ENCODE measurements around the gene FBF1. TPM values are rescaled to one million over a fixed set of nuclear protein-coding genes. Genes with fewer than 3 reads are reported as not detected.
A peak's percentile ranks its signal among the peaks of the same experiment; 100 is the strongest.

FBF1 gene
- polyA plus RNA-seq, 5 donors = 6.6 to 9.6 (median 7.9) TPM

GRCh38 chr17:75959051-75959838, 18.4 kb upstream of the FBF1 start:
- DNase-seq = no peak

GRCh38 chr17:75950855-75951554, 10.2 kb upstream of the FBF1 start:
- peak; percentile 30 to 32 for DNase-seq

- DNase-seq = no peak
Observed at GRCh38 chr17:75950421-75950820, 9.6 kb upstream of the FBF1 start.

DNA sequence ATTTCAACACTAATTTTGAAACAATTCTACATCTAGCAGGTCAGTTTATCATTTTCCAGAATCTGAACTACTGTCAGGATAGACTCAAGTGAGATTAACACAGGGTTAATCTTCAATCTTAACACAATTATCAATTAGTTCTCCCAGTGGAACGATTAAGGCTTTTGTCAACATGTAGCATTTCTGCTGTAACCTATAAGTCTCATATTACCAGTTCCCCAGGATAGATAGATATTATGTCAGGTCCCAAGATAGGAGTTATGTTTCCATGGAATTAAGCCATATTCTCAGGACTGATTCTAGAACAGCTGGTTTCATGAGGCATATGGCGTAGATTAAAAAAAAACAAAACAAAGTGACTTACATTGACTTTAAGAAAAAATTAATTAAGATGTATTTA, 4.4 kb upstream of the FBF1 start:
- DNase-seq = no peak

DNA sequence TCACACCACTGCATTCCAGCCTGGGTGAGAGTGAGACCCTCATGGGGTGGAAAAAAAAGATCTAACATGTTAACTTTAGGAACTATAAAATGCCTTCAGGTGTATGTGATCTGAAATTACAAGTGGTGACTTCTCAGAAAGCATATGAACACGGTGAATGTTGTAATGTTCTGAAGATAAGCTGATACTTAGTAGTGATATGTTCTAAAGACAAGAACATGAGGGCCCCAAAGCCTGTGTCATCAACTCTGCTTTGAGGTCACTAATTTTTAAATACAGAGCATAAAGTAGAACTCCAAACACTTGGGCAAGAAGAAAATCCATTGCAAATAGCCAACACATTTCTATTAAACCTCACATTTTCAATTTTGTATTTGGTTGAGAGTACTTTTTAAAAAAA, 2.6 kb upstream of the FBF1 start:
- DNase-seq = no peak

DNA sequence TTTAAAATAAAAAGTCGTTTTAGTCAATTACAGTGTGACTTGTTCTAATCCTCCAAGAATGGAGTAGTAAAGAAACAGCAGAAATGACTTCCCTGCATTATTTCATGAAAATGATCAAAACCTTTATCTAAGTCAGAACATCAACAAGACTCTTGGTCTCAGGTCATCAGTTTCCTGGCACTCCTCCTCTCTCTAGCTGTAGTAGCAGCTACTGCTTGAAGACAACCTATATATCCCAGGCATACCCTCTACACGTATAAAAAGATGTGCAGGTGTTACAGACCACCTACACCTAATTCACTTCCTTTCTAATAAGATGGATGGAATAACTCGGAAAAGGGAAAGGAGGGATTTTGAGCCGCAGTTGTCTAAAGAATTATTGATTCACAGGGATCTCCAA, 1.6 kb upstream of the FBF1 start:
- DNase-seq = no peak

GRCh38 chr17:75941442-75941819, 589 bp upstream of the FBF1 start:
- no peak for DNase-seq

- no peak for DNase-seq
Observed at GRCh38 chr17:75937652-75938051, 3.2 kb downstream of the FBF1 start.

- DNase-seq = peak in 1 of 2 donors; percentile 67
Observed at GRCh38 chr17:75933808-75934207, 7.0 kb downstream of the FBF1 start.

DNA sequence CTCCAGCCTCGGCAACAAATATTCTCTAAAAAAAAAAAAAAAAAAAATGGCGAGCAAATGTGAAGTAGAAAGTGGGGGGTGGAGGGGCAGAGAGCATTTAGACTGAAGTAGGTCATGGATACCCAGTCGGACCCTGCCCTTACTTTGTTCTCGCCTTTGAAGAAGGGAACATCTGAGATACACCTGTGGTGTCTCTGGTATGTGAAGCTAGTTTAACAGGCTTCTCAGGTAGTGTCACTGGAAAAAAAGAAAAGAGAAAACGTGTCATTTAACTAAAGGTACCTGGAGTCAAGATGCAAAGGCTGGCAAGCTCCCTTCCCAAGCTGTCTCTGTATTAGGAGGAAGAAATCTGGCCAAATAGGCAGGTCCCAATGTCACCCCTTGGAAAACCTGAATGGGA, 8.0 kb downstream of the FBF1 start:
- no peak for DNase-seq

DNA sequence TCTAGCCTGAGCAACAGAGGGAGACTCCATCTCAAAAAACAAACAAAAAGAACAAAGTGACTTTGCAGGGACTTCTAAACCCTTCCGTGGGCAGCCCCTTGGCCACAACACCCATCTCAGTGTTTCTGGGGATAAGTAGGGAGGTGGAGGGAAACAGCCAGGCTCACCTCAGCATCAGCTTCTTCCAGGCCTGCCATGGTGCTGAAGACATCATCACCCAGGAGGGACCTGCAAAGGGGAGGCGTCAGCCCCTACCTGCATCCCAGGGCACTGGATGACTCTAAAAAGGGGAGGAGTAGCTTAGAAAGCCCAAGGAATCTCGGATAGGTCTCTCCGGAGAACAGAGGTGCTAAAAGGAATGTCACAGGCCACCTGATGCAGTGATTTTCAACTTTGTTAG, 9.8 kb downstream of the FBF1 start:
- no peak for DNase-seq

DNA sequence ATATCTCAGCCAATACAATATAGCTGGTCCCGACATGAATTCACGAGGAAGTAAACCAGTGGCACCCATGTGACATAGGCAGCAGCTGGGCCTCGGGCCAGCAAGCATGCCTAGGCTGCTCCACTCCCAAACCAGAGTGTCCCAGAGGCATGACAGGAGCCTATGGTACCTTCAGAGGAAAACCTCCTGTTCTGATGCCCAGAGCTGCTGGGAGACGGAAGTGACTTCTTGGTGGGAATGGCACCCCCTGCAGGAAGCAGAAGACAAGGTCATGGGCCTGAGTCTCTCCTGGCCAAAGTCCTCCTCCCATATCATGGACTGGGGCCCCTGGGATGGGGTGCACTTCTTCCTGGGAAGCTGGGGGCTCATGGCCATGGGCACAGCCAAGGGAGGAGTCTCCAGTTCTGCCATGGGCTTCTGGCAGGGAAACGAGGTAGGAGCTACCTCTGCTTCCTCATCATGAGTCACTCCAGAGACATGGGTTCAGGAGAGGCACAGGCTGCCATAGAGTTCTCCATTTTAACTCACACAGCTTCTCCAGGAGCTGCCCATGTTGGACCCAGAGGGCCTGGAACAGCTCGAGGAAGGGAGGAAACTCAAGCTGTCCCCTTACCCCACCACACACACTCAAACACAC, 13.4 kb downstream of the FBF1 start:
- no peak for DNase-seq

DNA sequence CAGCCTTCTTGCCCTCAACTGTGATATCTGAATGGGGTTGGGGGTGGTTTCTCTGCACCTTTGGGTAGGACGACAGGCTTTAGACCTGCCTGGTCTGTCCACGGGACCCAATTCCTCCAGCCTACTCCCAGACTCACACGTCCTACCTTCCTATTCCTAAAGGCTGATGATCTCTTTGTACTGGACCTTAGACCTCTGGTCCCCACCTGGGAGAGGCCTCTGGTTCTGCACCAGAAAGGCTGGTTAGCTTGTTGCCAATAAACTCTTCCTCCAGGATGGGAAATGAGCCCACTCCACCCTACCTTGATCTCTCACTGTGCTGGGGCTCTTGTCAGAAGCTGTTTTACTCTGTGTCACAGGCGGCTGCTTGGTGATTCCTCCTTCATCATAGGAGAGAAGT, 14.4 kb downstream of the FBF1 start:
- DNase-seq = no peak

- DNase-seq = no peak
Observed at GRCh38 chr17:75925912-75926311, 14.9 kb downstream of the FBF1 start.

DNA sequence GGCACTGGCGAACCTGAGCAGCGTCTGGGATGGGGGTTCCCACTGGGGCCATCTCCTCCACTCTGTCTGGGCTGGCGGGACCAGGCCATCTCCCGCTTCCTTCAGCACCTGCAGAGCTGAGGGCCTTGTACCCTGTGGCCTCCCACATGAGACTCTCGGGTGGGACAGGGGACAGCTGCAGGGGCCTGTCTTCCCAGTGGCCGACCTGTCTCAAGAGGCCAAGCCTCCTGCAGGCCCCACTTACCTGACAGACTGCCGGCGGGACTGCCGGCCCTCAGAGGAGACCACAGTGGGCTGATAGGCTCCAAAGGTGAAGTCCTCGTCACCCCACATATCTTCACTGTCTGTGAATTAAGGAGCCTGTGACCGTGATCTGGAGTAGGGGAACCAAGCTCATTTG, 15.7 kb downstream of the FBF1 start:
- no peak for DNase-seq

DNA sequence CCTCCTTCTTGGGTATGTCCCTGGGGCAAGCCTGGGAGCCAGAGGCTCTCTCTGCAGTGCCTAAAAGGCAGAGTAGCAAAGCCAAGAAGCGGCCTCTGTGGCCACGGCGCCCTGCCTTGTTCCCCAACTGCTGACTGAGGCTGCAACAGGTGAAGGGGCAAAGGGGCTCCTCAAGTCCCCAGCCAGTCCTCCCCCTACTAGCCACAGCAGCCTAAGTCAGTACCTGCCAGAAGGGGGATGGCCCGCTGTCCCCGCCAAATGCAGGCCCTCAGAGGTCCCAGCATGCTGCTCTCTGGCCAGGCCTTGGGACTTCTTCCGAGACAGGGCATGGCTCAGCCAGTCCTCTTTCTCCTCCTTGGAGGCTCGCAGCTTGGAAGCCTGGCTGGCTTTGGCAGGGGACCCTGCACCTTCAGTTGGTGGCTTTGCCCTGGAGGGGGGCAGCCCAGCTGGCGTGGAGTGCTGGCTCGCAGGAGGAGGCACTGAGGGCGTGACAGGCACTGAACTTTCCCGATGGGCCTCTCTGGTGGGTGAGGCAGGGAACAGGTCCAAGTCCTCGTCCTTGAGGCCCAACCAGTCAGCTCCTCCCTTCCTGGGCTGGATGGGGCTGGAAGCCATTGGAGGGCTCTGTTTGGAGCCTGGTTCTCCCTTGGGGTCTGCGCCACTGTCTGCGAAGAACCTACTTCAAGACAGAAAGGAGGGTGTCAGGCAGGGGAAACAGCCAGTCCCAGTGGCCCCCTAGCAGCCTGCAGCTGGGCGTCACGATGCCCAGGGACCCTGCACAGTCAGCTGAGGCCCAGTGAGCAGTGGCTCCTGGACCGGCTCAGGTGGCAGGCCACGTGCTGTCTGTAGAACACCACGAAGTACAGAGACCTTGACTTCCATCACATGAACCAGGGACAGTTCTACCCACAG, 17.6 kb downstream of the FBF1 start:
- DNase-seq = no peak

DNA sequence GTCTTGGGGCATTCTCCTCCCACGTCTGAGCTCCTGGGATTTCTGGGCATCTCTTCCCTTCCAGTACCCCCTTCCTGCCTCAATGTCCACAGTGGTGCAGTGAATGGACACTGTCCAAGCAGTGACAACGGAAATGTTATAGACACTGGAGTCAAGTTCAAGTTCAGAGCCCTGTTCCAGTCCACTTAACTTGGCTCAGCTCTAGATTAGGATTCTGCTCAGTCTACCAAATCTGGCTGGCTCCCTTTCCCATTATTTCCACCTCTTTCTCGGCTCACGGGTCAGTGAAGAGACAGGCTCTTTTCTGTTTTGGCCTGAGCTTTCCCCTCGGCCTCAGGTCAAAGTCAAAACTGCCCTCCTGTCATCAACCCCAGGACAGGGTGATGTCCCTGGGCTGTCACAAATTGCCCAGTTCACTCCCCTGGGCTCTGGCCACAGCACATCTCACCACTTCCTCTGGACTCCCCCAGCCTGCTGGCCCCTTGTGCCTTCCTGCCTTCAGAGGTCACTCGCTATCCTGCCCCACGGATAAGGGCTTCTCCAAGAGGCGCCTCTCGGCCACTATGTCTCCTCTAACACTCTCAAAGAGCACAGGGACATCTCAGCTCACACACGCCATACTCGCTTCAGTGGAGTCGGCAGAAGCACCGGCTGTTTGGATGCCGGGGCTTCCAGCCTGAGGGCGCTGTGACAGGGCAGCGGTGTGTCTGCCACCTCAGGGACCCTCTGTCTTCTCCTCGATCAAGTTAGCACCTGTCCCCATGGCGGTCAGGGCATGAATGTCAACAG, 18.5 kb downstream of the FBF1 start:
- DNase-seq = no peak

- no peak for DNase-seq
Observed at GRCh38 chr17:75921596-75921995, 19.2 kb downstream of the FBF1 start.

- no peak for DNase-seq
Observed at GRCh38 chr17:75920045-75920560, 20.7 kb downstream of the FBF1 start.

- DNase-seq = no peak
Observed at GRCh38 chr17:75919611-75920010, 21.2 kb downstream of the FBF1 start.

DNA sequence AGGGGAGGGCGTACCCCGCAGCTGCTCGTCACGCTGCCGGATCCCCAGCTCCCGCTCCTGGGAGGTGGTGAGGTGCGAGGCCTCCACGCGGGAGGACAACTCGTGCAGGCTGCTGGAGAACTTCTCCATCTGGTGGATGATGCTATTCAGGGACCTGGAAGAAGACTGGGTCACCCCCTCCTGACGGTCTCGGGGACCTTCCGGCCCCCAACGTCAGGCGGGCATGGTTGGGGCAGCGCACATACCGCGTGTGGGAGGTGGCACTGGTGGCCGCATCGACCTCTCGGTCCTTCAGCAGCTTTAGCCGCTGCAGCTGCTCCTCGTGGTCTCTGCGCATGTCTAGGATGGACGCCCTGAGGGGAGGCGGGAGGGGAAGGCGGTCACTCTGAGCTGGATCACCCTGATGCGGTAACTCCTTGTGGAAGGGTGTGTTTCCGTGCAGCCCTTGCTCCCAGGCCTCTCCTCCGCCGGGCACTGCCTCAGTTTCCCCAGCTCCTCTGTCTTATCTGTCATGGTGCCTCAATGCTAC, 22.9 kb downstream of the FBF1 start:
- no peak for DNase-seq
